ENCODE results near the gene TCF25.
A peak's percentile ranks its signal among the peaks of the same experiment; 100 is the strongest.
"Not testable (repeated sequence)": the region's sequence is repeated elsewhere in the genome, so short reads cannot be mapped to it uniquely, and the experiment has no call there.

TCF25 gene

GRCh38 chr16:89844739-89845339 lies 28.6 kb upstream of the TCF25 start:
- no peak for DNase-seq (ENCODE audit: low spot score)

DNA sequence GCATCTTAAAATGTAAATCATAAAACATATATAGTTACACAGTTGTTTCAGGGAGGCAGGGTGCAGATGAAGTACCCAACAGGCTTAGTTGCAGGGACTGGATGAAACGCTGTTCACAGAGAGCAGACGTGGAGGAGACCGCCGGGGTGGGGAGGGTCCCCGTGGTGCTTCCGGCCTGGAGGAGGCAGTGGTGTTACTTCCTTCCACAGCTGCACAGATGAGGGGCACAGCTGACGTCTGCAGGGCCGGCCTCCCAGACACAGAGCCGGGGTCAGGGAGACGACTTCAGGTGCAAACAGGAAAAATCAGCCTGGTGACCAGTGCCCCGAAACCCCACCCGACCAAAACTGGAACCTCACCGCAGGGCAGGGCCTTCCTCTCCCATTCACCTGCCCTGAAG lies 28.0 kb upstream of the TCF25 start:
- DNase-seq (ENCODE audit: low spot score) = no peak

GRCh38 chr16:89847051-89847939 lies 26.1 kb upstream of the TCF25 start:
- no peak for DNase-seq (ENCODE audit: low spot score)

- DNase-seq (ENCODE audit: low spot score) = no peak
These were observed 25.5 kb upstream of the TCF25 start for GRCh38 chr16:89847940-89848297.

GRCh38 chr16:89848974-89849373 lies 24.4 kb upstream of the TCF25 start:
- DNase-seq (ENCODE audit: low spot score) = no peak

DNA sequence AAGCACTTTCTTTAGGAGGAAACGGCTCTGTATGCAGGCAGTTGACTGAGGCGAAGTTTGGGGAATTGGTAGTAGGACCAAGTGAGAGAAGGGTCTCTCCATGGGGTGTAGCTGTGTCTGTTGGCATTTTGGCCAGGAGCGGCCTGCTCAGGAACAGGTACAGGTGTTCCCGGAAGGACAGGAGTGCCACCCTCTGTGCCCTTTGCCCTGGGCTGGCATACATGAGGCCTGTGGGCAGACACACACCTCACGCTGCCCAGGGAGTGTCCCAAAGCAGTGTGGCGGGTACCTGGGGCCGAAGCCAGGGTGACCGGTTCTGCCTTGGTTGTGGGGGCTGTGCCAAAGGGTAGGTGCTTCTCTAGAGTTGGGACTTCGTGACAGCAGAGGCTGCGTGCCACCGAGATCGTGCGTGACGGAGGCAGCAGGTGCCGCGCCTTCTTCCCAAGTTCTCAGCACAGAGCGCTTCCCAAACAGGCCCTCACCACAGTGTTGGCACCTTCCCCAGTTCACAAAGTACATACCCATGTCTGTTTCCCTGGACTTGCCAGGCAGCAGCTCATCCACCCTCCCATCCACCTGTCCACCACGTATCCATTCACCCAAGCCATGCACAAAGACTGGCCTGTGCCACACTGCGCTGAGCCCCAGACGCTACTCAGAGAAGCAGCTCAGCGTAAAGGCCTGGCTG lies 19.9 kb upstream of the TCF25 start:
- DNase-seq (ENCODE audit: low spot score) = no peak

- DNase-seq (ENCODE audit: low spot score) = no peak
These were observed 18.0 kb upstream of the TCF25 start for GRCh38 chr16:89855301-89855945.

- DNase-seq (ENCODE audit: low spot score) = no peak
These were observed 17.4 kb upstream of the TCF25 start for GRCh38 chr16:89855986-89856385.

GRCh38 chr16:89858973-89859614 lies 14.3 kb upstream of the TCF25 start:
- no peak for DNase-seq (ENCODE audit: low spot score)

DNA sequence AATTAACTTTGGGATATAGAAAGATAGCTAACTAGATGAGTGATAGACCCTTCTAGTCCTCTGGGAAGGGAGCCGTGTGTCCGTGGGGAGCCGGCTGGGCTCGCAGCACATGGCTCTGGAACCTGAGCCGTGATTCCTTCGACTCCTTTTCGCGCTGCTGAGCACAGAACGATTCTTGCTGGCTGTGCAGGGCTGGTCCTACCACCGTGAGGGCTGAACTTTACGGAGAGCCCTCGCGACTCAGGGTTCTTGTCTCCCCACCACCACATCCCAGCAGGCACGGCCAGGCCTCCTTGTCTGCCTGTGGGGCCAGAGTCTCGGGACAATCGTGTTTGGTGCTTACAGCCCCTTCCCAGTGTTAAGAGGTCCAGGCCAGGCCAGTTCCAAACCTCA lies 13.8 kb upstream of the TCF25 start:
- no peak for DNase-seq (ENCODE audit: low spot score)

GRCh38 chr16:89860747-89861304 lies 12.6 kb upstream of the TCF25 start:
- peak; percentile 77 for DNase-seq (ENCODE audit: low spot score)

- no peak for DNase-seq (ENCODE audit: low spot score)
These were observed 11.7 kb upstream of the TCF25 start for GRCh38 chr16:89861648-89862047.

GRCh38 chr16:89862732-89863131 lies 10.7 kb upstream of the TCF25 start:
- DNase-seq (ENCODE audit: low spot score) = no peak

- DNase-seq (ENCODE audit: low spot score) = peak; percentile 60
These were observed 9.5 kb upstream of the TCF25 start for GRCh38 chr16:89863741-89864526.

DNA sequence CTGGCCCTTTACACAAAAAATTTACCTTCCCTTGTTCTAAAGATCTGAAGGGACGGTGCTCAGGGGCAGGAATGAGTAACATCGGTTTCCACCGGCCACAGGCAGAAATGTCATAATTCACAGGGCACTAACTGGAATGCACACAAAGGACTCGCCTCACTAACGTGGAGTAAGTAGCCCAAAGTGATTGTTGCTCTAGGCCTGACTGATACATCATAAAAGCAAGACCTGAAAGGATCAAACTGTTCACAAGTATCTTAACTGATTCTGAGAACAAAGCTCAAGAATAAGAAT lies 8.9 kb upstream of the TCF25 start:
- peak; percentile 25 for DNase-seq (ENCODE audit: low spot score)

DNA sequence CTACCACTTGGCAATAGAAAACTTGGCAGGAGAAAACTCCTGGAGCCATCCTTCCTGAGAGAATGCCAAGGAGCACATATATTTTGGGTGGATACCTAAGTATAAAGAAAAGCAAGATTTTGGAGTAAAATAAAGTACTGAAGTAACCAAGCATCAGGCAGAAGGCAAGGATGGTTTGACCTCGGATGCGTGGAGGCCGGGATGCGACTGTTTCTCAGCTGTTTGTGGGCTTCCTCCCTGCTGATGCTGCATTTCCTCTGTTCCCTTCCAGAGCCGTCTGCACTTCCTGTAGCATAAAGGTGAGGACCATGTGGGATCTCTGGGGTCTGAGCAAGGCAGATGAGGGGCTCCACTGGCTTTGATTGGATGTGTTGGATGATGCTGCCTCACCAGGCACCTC lies 5.5 kb upstream of the TCF25 start:
- no peak for DNase-seq (ENCODE audit: low spot score)

DNA sequence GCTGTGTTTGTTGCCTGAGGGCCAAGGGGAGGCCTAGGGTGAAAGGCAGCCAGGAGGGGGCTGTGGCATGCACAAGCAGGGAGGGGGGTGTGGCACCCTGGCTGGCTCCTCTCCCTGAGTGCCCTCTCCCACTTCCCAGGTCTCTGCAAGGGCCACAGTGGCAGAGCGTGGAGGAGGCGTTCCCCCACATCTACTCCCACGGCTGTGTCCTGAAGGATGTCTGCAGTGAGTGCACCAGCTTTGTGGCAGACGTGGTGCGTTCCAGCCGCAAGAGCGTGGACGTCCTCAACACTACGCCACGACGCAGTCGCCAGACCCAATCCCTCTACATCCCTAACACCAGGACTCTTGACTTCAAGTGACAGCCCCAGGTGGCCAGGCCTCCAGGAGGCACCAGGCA lies 3.5 kb upstream of the TCF25 start:
- no peak for DNase-seq (ENCODE audit: low spot score)

- DNase-seq (ENCODE audit: low spot score) = no peak
These were observed 3.0 kb upstream of the TCF25 start for GRCh38 chr16:89870440-89870839.

- no peak for DNase-seq (ENCODE audit: low spot score)
These were observed 1.5 kb upstream of the TCF25 start for GRCh38 chr16:89871895-89872294.

- DNase-seq (ENCODE audit: low spot score) = peak; percentile 97
These were observed 739 bp downstream of the TCF25 start for GRCh38 chr16:89873972-89874689.

DNA sequence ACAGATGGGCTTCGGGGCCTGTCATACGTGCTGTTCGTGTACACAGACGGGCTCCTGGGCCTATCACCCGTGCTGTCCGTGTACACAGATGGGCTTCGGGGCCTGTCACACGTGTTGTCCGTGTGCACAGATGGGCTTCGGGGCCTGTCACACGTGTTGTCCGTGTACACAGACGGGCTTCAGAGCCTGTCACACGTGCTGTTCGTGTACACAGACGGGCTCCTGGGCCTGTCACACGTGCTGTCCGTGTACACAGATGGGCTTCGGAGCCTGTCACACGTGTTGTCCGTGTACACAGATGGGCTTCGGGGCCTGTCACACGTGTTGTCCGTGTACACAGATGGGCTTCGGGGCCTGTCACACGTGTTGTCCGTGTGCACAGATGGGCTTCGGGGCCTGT lies 5.7 kb downstream of the TCF25 start:
- not testable (repeated sequence) for DNase-seq (ENCODE audit: low spot score)

Data from activated CD4-positive, alpha-beta T cell treated with anti-CD3 and anti-CD28 coated beads, Interleukin-2, Interleukin-4, amounts not matched to agents 100 ng/mL and 50 ng/mL, durations not matched to agents 16 hours and 8 hours (primary cell).